KOPT-K1 (cell line): ENCODE measurements around the gene WNT2.
"Not testable (repeated sequence)": the region's sequence is repeated elsewhere in the genome, so short reads cannot be mapped to it uniquely, and the experiment has no call there.

Source experiments
- H3K27ac ChIP-seq: fragments of 200-600 bp; sonication (generic); 2 replicates; pipeline ENCODE4 v1.5.1; 2016; ENCODE audit warnings: antibody characterized with exemption, mild to moderate bottlenecking, low read depth, low read length; ENCODE audit not compliant: poor library complexity, severe bottlenecking
- H3K36me3 ChIP-seq: fragments of 200-600 bp; sonication (generic); 2 replicates; pipeline ENCODE4 v1.5.1; 2017; ENCODE audit warnings: antibody characterized with exemption, mild to moderate bottlenecking, low read length, moderate library complexity; ENCODE audit not compliant: insufficient read depth
- H3K9me3 ChIP-seq: fragments of 200-600 bp; sonication (generic); 2 replicates; pipeline ENCODE4 v1.5.1; 2017; ENCODE audit warnings: antibody characterized with exemption, low read length, mild to moderate bottlenecking; ENCODE audit not compliant: insufficient read depth, poor library complexity, severe bottlenecking

The WNT2 gene

GRCh38 chr7:117259615-117260014, 63.2 kb downstream of the WNT2 start:
- Histone ChIP-seq H3K36me3 (no peaks in the 10 kb centered on the region), H3K9me3 (no peaks in the 10 kb centered on the region), H3K27ac (no peak overlapping the region)

- H3K27ac ChIP-seq, result no peak overlapping the region
- no peaks in the 10 kb centered on the region for H3K36me3 ChIP-seq
- no peaks in the 10 kb centered on the region for H3K9me3 ChIP-seq
These were observed 71.2 kb downstream of the WNT2 start for GRCh38 chr7:117251687-117252086.

GRCh38 chr7:117250801-117251200, 72.1 kb downstream of the WNT2 start:
- Histone ChIP-seq H3K27ac (no peak overlapping the region), H3K36me3 (no peaks in the 10 kb centered on the region), H3K9me3 (peaks cover 4% of the 10 kb centered on the region)

- Histone ChIP-seq H3K36me3 (no peaks in the 10 kb centered on the region), H3K27ac (no peak overlapping the region), H3K9me3 (peaks cover 9% of the 10 kb centered on the region)
These were observed 72.6 kb downstream of the WNT2 start for GRCh38 chr7:117250245-117250644.

GRCh38 chr7:117249696-117250095, 73.2 kb downstream of the WNT2 start:
- peaks cover 12% of the 10 kb centered on the region for H3K9me3 ChIP-seq
- H3K36me3 ChIP-seq, result no peaks in the 10 kb centered on the region
- H3K27ac ChIP-seq, result no peak overlapping the region

- H3K27ac ChIP-seq, result no peak overlapping the region
- H3K9me3 ChIP-seq, result peaks cover 12% of the 10 kb centered on the region
- no peaks in the 10 kb centered on the region for H3K36me3 ChIP-seq
These were observed 74.0 kb downstream of the WNT2 start for GRCh38 chr7:117248829-117249228.

- Histone ChIP-seq H3K9me3 (peaks cover 12% of the 10 kb centered on the region), H3K36me3 (no peaks in the 10 kb centered on the region), H3K27ac (no peak overlapping the region)
These were observed 75.0 kb downstream of the WNT2 start for GRCh38 chr7:117247809-117248208.

- peaks cover 12% of the 10 kb centered on the region for H3K9me3 ChIP-seq
- not testable (repeated sequence) for H3K27ac ChIP-seq, H3K36me3 ChIP-seq
These were observed 77.2 kb downstream of the WNT2 start for GRCh38 chr7:117245703-117246102.

- no peak overlapping the region for H3K27ac ChIP-seq
These were observed 79.5 kb downstream of the WNT2 start for GRCh38 chr7:117243390-117243789.

GRCh38 chr7:117241088-117241487, 81.8 kb downstream of the WNT2 start:
- H3K9me3 ChIP-seq, result peaks cover 11% of the 10 kb centered on the region
- no peak overlapping the region for H3K27ac ChIP-seq
- H3K36me3 ChIP-seq, result no peaks in the 10 kb centered on the region

More at GRCh38 chr7:117243390-117243789, 79.5 kb downstream of the WNT2 start:
- Histone ChIP-seq H3K36me3 (no peaks in the 10 kb centered on the region), H3K9me3 (peaks cover 12% of the 10 kb centered on the region)

- Histone ChIP-seq H3K27ac (no peak overlapping the region), H3K9me3 (no peaks in the 10 kb centered on the region), H3K36me3 (no peaks in the 10 kb centered on the region)
These were observed 83.9 kb downstream of the WNT2 start for GRCh38 chr7:117238937-117239336.

- Histone ChIP-seq H3K36me3 (no peaks in the 10 kb centered on the region), H3K9me3 (peaks cover 4% of the 10 kb centered on the region)
These were observed 84.4 kb downstream of the WNT2 start for GRCh38 chr7:117238472-117238871.

GRCh38 chr7:117237646-117238045, 85.2 kb downstream of the WNT2 start:
- Histone ChIP-seq H3K27ac (no peak overlapping the region), H3K9me3 (peaks cover 11% of the 10 kb centered on the region), H3K36me3 (no peaks in the 10 kb centered on the region)

More at GRCh38 chr7:117238472-117238871, 84.4 kb downstream of the WNT2 start:
- H3K27ac ChIP-seq, result no peak overlapping the region

GRCh38 chr7:117231047-117231359, 91.9 kb downstream of the WNT2 start:
- no peaks in the 10 kb centered on the region for H3K36me3 ChIP-seq
- peak overlapping the region; percentile 63 for H3K27ac ChIP-seq
- peaks cover 15% of the 10 kb centered on the region for H3K9me3 ChIP-seq

- Histone ChIP-seq H3K27ac (peak overlapping the region; percentile 63), H3K36me3 (no peaks in the 10 kb centered on the region), H3K9me3 (peaks cover 15% of the 10 kb centered on the region)
These were observed 92.4 kb downstream of the WNT2 start for GRCh38 chr7:117230276-117231046.

GRCh38 chr7:117229350-117229749, 93.5 kb downstream of the WNT2 start:
- Histone ChIP-seq H3K27ac (peak overlapping the region; percentile 63), H3K9me3 (peaks cover 15% of the 10 kb centered on the region), H3K36me3 (no peaks in the 10 kb centered on the region)
